Panc1 (cell line): ENCODE results near the gene ZBED1.

Experiments used
- CTCF ChIP-seq: fragments of 450-650 bp; IDR thresholded peaks from 2 replicates; pipeline ENCODE4 v1.5.1; 2017; ENCODE audit warnings: mild to moderate bottlenecking
- POLR2AphosphoS5 ChIP-seq: IDR thresholded peaks from 2 replicates; pipeline ENCODE4 v1.6.1; 2012; ENCODE audit warnings: mild to moderate bottlenecking, low read depth, low read length, moderate library complexity
- SIN3A ChIP-seq: IDR thresholded peaks from 2 replicates; pipeline ENCODE4 v1.6.1; 2012; ENCODE audit warnings: low read depth, mild to moderate bottlenecking, low read length, moderate library complexity, borderline replicate concordance; ENCODE audit not compliant: insufficient read depth

GRCh38 chrX:2514131-2514530, 13.4 kb upstream of the ZBED1 start:
- TF ChIP-seq CTCF (no peak), POLR2AphosphoS5 (no peak), SIN3A (no peak)
